GM12872 (cell line): ENCODE measurements around the gene WDR18.

Experiments
- TF ChIP-seq, protein P1 (sequence below): IDR thresholded peaks from 3 replicates; pipeline ENCODE4 v1.5.1; 2011; ENCODE audit warnings: low read depth, mild to moderate bottlenecking, low read length, moderate library complexity; ENCODE audit not compliant: insufficient read depth

Gene WDR18

DNA sequence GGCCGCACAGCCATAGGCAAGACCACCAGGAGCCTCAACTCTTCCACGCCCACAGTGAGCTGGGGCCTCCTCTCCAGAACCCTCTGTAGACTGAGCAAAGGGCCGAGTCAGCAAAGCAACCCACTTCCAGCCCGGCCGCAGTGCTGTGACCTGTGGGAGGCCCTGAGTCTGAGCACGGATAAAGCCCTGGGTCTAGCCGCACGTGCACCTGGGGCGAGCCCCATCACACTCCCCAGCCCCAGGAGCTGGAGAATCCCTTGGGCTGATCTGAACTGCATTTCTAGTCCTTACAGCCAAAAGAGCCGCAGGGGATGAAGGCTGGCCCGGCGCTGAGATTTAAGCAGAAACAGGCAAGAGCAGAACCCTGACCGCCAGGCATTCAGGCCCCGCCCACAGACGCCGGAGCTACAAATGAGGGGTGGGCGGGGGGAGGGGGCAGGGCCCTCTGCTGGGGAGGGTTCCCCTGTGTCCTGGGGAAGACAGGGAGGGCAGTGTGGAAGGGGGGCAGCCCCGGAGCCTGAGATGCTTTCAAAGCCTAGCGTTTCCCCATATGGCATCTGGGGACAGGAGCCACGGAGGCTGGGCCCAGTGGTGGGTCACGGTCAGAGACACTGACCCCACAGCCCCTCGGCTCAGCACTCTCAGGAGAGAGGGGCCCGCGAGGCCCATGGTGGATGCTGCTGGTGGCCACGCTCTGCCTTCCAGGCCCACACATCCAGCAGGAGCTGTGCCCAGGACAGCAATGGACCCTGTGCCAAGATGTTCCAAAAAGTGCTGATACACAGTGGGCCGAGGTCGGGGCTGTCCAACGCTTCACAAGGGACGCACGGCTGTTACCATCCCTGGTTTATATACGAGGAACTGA, 31.9 kb downstream of the WDR18 start:
- TF ChIP-seq, protein P1, sequence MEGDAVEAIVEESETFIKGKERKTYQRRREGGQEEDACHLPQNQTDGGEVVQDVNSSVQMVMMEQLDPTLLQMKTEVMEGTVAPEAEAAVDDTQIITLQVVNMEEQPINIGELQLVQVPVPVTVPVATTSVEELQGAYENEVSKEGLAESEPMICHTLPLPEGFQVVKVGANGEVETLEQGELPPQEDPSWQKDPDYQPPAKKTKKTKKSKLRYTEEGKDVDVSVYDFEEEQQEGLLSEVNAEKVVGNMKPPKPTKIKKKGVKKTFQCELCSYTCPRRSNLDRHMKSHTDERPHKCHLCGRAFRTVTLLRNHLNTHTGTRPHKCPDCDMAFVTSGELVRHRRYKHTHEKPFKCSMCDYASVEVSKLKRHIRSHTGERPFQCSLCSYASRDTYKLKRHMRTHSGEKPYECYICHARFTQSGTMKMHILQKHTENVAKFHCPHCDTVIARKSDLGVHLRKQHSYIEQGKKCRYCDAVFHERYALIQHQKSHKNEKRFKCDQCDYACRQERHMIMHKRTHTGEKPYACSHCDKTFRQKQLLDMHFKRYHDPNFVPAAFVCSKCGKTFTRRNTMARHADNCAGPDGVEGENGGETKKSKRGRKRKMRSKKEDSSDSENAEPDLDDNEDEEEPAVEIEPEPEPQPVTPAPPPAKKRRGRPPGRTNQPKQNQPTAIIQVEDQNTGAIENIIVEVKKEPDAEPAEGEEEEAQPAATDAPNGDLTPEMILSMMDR, result no peak

DNA sequence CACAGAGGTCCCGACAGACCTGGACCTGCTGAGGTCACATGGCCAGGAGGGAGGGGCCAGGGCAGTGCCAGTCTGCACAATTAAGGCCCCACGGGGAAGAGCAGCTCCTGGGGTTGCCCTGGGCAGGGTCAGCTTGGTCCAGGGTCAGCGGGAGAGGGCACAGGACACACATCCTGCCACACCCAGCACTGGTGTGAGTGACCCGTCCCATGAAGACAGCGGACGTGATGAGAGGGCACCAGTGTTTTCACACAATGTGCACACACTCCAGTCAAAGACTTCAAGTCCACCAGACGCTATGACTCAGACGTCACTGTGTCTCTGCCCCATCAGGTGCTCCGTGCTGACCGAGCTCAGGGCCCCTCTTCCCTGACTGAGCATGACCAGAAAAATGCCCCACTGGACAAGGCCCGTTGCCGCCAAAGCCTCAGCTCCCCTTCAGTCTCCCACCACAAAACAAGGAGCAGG, 32.5 kb downstream of the WDR18 start:
- TF ChIP-seq, protein P1, result no peak

DNA sequence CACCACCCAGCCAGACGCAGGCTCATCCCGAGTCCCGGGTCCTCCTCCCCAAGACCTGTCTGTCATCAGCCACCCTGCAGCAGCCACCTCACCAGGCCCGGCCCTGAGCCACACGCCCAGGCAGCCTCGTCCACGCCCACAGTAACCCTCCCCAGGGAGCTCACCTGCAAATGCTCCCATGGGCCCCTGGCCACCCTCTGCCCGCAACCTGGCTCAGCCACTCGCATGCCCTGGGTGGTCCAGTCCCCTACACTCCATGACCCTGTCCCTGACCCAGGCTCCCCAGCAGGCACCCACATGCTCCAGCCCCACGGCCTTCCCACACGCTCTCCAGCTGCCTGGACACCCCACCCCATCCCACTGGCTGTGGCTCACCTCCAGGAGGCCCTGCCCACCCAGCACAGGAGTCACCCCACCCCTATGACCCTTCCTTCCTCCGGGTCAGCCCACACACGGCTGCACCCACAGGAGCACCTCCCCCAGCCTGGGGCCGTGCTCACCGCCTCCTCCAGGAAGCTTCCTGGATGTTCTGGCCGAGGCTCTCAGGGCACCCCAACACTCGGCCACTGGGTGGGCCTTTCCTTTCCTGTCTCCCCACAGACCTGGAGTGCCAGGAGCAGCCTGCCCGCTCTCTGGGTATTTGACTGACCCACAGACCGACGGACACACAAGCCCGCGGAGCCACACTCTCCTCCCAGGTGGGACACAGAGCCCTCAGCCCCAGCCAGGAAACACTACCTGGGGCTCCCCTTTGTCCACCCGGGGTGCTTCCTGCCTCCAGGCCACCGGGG, 33.2 kb downstream of the WDR18 start:
- TF ChIP-seq, protein P1, result no peak

DNA sequence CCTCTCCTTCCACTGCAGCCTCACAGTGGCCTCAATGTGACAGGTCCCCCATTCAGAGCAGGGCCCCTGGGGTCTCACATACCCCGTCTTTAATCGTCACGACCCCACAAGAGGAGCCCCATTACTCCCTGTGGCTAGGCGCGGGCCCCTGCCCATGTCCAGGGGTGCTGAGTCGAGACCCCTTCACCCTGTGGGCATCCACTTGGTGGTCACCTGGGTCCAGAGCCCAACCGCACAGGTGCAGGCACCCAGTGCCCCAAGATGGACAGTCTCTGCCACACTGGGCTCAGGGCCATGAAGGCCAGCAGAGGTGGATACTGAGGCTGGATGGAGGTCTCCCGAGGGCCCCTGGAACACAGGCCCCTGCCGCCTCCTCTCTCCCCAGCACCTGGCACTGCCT, 33.8 kb downstream of the WDR18 start:
- TF ChIP-seq, protein P1, result no peak

DNA sequence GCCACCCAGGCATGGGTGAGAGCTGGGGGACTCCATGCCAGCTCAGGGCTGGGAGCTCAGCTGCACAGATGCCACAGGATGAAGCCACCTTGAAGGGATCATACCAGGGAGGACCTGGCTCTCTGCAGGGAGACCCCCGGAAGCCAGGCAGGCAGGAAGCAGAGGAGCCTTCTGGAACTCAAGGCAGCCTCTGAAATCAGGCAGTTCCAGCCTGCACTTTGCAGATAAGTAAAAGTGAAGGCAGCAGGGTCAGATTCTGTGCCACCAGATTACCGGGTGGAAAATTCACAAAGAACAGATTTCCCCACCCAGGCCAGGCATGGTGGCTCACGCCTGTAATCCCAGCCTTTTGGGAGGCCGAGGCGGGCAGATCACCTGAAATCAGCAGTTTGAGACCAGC, 34.2 kb downstream of the WDR18 start:
- TF ChIP-seq, protein P1, result no peak

DNA sequence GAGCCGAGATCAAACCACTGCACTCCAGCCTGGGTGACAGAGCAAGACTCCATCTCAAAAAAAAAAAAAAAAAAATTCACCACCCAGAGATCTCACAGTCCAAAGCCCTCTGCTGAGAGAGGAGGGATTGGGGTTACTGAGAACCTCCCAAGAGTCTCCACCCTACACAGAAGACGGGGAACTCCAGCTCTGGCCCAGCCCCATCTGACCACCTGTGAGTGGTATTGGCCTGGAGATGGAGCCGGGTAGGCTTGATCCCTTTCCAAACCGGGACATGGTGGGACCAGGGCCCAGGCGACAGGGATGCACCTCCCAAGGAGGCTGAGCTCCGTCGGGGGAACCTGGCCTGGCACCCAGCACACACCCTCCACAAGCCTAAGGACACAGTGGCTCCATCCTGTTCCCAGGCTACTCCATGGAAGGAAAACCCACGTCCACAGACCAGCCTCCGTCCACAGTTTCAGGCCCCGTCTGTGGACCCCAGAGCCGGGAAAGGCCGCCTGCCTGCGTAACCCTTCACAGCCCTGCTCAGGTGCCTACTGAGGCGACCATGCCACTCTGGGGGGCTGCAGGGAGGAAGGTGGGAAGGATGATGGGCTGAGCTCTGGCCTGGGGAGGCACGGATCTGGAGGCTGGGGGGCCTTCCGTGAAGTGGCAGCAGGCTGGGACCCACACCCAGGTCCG, 34.9 kb downstream of the WDR18 start:
- TF ChIP-seq, protein P1, result no peak

DNA sequence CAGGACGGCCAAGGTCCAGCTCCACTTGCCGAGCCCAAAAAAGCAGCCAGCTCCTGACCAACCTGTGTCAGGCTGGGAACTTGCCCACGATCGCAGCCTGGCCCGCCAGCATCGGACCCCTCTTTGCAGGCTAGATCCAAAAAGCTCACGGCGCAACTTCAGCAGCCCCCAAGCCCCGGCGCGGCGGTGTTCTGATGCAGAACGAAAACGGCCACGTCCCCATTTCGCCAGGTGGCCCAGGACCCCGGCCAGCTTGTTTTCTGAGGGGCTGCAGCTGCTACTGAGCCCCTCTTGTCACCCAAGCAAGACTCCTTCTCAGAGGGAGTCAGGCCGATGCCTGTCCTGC, 35.4 kb downstream of the WDR18 start:
- TF ChIP-seq, protein P1, result no peak
